NOMO-1 (cell line): ENCODE measurements around the gene PPP2R2C.

Source experiments
- DNase-seq, 2 experiments: peaks; one replicate each; lab custom pipeline; 2025; ENCODE audit not compliant: unreplicated experiment in 2 of 2; lab: John Stamatoyannopoulos, UW

PPP2R2C gene

DNA sequence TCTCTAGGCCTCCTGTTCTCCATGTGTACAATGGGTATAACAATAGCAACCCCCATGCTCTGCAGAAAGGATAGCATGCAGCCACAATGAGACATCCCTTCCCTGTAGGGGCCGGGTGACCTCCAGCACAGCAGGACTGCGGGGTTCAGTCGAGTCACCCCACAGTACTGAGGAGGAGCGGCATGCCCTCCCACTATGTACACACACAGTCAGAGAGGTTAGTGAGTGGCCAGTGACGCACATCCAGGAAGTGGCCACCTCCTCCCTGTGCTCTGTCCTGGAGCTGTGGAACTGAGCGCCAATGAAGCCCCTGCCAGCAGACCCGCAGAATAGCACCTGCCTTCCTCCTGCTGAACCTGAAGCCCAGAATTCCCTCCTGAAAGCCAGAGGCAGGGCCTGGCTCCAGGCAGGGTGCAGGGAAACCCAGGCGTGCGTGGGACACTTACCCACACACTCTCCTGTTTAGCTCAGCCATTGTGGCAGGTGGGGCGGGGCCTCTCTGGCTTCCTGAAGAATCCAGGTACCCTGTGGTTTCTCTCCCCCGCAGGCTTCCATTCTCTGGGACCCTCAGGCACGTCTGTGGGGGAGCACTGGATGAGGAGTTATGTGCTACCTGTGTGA lies 152.8 kb downstream of the PPP2R2C start:
- no peak for DNase-seq

DNA sequence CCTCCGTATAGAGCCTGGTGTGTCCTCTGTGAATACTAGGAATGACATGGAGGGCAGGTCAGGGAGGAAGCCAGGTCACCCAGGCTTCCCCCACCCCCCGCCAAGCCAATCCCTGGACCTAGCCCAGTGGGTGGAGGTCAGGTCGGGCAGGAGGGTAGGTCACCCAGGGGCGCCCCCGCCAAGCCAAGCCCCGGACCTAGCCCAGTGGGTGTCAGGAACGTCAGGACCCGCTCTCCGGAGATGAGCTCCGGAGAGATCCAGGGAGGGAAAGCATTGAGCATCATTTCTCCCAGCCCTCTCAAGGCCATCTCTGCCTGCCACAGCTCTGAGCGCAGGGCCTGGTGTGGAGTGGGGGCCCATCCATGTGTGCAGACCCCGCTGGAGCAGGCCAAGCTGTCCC lies 154.2 kb downstream of the PPP2R2C start:
- no peak for DNase-seq

DNA sequence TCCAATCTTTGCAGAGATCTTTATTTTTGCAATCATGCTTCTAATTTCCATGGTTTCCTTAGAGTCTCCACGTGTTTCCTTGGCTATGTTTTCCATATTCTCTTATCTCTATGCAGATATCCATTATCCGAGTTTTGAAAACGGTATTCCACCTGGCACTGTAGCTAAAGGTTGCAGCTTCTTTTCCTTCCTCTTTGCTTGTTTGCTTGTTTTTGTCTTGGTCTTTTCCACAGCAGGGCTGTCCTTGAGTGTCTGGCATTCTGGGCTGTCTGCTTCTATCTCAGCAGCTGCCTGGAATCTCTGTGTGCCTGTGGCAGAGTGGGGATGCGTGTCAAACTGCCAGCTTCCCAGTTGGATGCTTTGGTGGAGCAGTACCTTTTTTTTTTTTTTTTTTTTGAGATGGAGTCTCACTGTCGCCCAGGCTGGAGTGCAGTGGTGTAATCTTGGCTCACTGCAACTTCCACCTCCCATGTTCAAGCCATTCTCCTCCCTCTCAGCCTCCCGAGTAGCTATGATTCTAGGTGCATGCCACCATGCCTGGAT lies 155.9 kb downstream of the PPP2R2C start:
- no peak for DNase-seq

DNA sequence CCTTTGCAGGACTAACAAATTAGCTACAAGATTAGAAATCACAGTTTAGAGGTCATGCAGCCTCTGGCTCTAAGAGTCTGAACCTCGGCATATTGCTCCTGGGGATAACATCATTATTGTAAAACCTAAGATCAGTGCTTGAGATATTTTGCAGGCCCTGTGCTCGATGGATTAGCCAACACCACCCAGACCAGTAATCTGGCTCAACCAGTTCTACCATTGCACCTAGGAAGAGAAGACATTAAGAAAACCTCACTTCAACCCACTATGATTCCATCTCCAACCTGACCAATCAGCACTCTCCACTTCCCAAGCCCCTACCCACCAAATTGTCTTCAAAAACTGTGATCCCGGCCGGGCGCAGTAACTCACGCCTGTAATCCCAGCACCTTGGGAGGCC lies 159.2 kb downstream of the PPP2R2C start:
- no peak for DNase-seq

DNA sequence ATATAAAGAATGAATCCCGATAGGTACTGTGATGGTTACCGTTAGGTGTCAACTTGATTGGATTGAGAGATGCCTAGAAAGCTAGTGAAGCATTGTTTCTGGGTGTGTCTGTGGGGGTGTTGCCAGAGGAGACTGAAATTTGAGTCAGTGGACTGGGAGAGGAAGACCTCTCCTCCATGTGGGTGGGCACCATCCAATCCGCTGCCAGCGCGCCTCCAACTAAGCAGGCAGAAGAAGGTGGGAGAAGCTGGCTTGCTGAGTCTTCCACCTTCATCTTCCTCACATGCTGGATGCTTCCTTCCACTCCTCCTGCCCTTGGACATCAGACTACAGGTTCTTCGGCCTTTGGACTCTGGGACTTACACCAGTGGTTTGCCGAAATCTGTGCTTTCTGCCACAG lies 162.6 kb downstream of the PPP2R2C start:
- DNase-seq: no peak

DNA sequence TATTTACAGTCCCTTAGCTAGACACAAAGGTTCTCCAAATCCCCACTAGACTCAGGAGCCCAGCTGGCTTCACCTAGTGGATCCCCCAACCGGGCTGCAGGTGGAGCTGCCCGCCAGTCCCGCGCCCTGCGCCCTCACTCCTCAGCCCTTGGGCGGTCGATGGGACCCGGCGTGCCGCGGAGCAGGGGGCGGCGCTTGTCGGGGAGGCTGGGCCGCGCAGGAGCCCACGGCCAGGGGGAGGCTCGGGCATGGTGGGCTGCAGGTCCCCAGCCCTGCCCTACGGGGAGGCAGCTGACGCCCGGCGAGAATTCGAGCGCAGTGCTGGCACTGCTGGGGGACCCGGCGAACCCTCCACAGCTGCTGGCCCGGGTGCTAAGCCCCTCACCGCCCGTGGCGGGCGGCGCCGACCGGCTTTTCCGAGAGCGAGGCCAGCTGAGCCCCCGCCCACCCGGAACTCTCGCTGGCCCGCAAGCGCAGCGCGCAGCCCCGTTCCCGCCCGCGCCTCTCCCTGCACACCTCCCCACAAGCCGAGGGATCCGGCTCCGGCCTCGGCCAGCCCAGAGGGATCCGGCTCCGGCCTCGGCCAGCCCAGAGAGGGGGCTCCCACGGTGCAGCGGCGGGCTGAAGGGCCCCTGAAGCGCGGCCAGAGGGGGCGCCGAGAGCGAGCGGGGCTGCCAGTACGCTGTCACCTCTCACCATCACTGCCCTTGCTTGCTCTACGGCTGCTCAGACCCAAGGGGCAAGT lies 163.3 kb downstream of the PPP2R2C start:
- DNase-seq: no peak

DNA sequence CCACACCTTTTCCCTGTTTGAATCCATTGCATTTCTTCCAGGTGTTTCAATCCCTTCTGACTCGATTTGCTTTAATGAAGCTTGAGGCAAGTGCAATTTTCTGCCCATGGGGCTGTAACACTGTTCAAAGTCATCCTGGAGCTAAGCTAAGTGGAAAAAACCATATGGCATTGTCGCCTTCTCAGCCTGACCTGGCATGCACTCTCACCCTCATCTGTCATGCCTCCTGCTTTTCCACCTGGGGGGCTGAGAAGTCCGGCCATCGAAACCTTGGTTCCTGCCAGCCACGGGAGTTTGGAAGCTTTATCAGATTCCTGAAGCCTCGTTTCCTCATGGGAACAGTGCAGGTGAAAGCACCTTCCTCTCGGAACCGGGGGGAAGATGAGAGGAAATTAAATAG lies 164.5 kb downstream of the PPP2R2C start:
- no peak for DNase-seq

DNA sequence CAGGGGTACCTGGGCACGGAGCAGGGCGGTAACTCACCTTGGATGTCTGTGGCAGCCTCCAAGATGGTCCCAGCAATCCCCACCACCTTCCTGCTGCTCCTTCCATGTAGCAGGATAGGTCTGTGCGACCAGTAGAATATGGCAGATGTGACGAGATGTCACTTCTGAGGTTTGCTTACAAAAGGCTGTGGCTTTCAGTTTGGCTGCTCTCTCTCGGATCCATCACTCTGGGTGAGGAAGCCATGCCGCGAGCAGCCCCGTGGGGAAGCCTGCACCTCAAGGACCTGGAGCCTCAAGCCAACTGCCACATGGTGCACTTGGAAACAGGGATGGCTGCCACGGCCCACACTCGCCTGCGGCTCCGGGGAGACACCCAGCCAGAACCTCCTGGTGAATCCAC lies 165.2 kb downstream of the PPP2R2C start:
- DNase-seq: no peak

DNA sequence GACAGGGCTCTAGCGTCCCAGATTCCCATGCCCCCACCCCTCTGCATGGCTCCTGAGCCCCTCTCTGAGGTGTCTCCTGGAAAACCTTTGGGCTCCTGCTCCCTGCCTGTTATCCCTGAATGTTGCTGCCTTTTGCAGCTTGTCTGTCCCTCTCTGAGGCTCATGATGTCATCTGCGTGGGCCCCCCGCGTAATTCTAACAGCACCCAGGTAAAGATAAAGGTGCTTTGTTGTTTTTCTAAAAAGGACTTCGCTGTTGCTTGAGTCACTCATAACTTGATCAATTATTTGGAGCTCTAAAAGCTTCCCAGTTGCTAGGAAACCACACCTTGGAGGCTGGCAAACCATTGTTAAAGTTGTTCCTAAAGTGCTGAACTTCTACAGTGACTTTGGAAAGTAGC lies 166.1 kb downstream of the PPP2R2C start:
- no peak for DNase-seq

DNA sequence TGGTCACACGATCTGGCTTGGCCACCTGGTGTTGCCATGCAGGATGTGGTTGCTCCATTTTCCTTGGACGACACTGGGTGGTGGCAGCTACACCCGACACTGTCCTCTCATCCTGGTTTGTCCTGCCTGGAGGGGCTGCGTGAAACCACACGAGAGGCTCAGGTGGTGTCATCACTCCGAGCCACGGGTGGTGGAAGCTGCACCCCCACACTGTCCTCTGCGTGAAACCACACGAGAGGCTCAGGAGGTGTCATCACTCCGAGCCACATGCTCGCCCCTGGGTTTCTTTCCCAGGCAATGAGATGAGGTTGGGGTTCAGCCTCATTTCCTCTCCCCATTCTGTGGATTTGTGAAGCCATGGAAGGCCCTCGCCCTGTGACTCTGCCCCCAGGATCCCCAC lies 168.5 kb downstream of the PPP2R2C start:
- no peak for DNase-seq

DNA sequence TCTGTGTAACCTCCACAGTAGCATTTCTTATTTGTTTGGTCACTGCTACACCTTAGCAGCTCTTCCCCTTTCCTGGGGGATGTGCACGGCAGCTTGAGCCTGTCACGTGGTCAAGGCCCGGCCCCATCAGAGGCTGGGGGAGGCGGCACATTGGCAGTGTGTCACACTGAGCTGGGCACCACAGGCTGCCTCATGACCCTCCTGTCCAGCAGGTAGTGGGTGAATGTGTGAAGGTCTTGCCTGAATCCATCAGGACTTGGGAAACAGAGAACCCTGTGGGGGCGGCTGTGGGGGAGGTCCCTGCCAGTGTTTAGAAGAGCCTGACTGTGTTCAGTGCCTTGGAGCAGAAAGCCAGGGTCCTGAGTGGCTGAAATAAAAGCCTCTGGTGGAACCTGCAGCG lies 169.5 kb downstream of the PPP2R2C start:
- DNase-seq: no peak

DNA sequence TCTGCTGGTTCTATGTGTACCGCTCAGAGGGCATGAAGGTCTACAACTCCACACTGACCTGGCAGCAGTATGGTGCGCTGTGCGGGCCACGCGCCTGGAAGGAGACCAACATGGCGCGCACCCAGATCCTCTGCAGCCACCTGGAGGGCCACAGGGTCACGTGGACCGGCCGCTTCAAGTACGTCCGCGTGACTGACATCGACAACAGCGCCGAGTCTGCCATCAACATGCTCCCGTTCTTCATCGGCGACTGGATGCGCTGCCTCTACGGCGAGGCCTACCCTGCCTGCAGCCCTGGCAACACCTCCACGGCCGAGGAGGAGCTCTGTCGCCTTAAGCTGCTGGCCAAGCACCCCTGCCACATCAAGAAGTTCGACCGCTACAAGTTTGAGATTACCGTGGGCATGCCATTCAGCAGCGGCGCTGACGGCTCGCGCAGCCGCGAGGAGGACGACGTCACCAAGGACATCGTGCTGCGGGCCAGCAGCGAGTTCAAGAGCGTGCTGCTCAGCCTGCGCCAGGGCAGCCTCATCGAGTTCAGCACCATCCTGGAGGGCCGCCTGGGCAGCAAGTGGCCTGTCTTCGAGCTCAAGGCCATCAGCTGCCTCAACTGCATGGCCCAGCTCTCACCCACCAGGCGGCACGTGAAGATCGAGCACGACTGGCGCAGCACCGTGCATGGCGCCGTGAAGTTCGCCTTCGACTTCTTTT lies 170.5 kb downstream of the PPP2R2C start:
- no peak for DNase-seq

DNA sequence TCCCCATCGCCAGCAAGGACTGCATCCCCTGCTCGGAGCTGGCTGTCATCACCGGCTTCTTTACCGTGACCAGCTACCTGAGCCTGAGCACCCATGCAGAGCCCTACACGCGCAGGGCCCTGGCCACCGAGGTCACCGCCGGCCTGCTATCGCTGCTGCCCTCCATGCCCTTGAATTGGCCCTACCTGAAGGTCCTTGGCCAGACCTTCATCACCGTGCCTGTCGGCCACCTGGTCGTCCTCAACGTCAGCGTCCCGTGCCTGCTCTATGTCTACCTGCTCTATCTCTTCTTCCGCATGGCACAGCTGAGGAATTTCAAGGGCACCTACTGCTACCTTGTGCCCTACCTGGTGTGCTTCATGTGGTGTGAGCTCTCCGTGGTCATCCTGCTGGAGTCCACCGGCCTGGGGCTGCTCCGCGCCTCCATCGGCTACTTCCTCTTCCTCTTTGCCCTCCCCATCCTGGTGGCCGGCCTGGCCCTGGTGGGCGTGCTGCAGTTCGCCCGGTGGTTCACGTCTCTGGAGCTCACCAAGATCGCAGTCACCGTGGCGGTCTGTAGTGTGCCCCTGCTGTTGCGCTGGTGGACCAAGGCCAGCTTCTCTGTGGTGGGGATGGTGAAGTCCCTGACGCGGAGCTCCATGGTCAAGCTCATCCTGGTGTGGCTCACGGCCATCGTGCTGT lies 171.2 kb downstream of the PPP2R2C start:
- no peak for DNase-seq

DNA sequence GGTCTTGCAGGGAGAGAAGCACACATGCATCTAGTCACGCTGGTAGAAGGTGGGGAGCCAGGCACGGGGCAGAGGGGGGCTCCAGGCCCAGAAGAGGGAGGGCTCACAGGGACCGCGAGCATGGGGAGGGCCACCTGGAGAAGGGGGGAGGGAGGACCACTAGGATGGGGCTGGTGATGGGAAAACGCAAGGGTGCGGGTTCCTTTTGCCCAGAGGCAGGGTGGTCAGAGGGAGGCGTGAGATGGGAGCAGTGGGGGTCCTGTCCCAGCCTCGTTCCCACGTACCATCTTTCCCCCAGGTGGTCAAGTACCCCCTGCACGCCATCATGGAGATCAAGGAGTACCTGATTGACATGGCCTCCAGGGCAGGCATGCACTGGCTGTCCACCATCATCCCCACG lies 172.1 kb downstream of the PPP2R2C start:
- no peak for DNase-seq

DNA sequence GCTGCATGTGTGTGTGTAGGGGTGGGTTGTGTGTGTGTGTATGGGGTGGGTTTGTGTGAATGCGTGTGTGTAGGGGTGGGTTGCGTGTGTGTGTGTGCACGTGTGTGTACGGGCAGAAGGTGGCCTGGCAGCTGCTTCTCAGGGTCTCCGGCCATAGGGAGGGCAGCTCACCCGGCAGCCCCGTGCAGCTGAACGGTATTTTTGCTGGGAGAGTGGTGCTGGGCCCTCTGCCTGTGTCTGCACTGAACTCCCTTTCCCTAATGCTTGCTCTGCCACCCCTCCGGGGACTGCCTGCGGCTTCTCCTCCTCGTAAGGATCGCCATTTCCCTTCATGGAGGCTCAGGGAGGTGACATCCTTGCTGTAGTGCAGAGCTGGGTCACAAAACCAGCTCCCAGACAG lies 172.5 kb downstream of the PPP2R2C start:
- no peak for DNase-seq

DNA sequence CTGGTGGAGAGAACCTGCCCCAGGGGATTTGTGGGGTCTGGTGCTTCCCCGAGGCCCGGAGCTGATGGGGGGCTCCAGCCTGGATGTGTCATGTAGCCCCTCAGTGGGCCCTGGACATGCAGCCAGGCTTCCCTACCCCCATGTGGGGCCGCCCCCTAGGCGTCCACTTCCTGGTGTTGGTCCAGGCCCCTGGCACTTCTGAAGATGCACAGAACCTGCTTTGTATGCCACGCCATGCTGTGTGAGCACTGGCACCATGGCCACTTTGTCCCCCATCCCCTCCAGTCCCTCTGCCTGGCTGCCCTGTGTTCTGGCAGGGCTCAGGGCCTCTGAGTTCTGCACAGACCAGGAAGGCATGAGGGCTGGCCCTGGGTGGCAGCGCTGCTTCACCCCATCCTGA lies 173.6 kb downstream of the PPP2R2C start:
- no peak for DNase-seq

DNA sequence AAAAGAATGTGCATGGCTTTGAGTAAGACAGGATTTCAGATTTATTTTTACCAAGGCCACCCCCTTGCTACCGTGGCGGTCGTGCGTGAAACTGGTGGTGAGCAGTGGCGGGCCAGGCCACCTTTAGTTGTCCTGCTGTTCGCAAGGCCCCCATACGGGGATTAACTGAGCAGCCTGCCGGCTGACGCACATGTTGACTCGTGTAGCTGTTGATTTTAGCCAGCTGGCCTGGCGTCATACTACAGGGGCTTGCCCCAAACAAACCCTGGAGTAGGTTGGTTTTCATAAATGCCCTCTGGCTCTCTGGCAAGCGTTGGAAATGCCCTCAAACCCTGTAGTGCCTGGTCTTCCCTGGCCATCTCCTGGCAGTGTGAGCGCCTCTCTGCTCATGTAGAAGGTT lies 174.4 kb downstream of the PPP2R2C start:
- no peak for DNase-seq

DNA sequence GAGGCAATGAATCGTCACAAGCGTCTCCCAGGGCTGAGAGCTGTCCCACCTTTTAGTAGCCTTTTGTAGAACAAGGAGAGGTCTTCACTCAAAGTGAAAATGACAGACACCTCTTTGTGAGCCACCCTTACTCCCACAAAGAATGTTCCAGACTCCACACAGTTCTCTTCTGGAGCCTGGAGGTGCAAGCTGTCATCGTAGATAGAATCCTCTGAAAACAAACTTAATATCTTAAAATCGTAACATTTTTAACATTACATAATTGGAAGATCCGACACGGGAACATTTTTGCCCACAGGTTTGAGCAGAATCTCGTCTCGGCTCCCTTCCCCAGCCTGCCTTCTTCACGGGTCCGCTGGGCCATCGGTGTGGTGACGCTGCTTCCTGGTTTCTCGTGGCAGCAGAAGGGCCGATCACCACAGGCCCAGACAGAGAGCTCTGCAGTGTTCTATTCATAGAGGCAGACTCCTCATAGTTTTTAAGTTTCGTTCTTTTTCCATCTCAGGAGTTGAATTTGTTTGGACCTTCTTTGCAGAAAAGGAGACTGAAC lies 175.1 kb downstream of the PPP2R2C start:
- no peak for DNase-seq

DNA sequence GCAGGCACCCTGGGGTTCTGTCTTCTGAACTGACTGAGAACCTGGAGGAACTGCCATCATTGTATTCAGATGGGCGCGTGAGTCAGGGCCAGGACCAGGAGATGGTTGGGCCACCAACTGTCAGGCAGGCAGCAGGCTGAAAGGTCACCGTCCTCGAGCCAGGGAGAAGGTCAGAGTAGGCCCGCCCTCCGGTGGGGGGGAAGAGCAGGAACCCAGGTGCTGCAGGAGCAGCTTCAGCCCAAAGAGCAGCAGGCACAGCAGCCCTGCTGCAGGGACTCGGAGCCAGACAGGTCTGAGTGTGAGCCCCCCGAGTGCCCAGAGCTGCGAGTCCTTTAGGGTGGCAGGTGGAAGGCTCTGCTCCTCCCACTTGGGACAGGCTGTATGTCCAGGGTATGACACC lies 176.4 kb downstream of the PPP2R2C start:
- no peak for DNase-seq

DNA sequence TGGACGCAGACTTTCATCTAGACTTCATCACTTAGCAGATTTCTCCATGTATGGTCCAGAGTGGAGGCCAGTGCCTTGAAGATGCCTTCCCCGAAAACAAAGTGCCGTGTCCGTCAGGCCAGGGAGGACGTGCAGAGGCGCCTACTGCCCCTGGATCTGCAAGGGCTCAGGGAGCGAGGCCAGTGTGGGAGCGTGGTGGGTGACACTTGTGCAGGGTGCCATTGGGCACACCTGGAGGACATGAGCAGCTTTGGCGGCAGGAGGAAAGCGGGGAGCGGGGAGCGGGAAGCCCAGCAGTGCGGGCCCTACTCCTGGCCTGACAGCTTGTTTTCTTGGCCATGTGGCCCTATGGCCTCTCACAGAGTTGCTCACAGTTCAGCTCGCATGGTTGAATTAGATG lies 176.9 kb downstream of the PPP2R2C start:
- DNase-seq: no peak
